ENCODE measurements around the gene FBXO41. TPM values are rescaled to one million over a fixed set of nuclear protein-coding genes. Genes with fewer than 3 reads are reported as not detected.

FBXO41 gene
- total and polyA plus RNA-seq, 9 of the 15 experiments (the other 6 are each of a cell fraction or from before 2014, with no cell fraction given), result 0.21 to 8.2 (median 3.5) TPM

DNA sequence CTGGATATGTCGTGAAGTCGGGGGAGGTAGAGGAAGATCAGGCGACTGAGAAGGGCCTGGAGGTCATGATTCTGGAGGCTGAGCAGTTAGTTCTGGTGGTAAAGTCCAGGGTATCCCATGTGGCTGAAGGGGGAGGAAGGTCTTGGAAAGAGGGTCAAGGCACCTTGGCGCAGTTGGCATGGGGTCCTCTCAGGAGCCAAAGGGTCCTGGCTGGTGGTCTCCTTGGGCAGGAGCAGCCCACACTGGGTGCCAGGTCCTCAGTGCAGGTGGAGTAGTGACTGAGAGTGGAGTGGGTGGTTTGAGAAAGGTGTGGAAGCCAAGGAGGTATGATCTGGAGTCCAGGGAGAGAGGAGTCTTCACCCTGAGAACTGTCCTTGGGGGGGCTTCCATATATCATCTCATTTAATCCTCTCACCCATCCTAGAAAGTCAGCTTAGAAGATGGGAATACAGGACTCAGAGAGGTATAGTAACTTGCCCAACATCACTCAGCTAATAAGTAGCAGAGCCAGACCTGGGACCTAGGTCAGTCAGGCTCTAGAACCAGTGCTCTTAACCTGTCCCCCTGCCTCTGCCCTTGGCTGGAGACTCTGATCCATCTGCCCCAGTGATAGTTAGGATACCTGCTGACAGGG lies 24.5 kb downstream of the FBXO41 start (continued):
- no peak for TF ChIP-seq ERF (CRISPR knock-in tag; IDR thresholded peaks at IDR 0.05)
- no peak for TF ChIP-seq PYGO2 (tag; IDR thresholded peaks at IDR 0.05)
- no peak for TF ChIP-seq DDX20 (tag; IDR thresholded peaks at IDR 0.05; ENCODE audit: low read depth)
- no peak for TF ChIP-seq THRAP3 (IDR thresholded peaks at IDR 0.05; ENCODE audit: borderline replicate concordance)
- TF ChIP-seq NFE2 (IDR thresholded peaks at IDR 0.05; ENCODE audit: low read depth), result no peak
- no peak for TF ChIP-seq ZKSCAN3 (CRISPR knock-in tag; IDR thresholded peaks at IDR 0.05)
- TF ChIP-seq, protein P1, sequence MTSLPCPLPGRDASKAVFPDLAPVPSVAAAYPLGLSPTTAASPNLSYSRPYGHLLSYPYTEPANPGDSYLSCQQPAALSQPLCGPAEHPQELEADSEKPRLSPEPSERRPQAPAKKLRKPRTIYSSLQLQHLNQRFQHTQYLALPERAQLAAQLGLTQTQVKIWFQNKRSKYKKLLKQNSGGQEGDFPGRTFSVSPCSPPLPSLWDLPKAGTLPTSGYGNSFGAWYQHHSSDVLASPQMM (CRISPR knock-in tag; IDR thresholded peaks at IDR 0.05), result no peak
- TF ChIP-seq, protein P2, sequence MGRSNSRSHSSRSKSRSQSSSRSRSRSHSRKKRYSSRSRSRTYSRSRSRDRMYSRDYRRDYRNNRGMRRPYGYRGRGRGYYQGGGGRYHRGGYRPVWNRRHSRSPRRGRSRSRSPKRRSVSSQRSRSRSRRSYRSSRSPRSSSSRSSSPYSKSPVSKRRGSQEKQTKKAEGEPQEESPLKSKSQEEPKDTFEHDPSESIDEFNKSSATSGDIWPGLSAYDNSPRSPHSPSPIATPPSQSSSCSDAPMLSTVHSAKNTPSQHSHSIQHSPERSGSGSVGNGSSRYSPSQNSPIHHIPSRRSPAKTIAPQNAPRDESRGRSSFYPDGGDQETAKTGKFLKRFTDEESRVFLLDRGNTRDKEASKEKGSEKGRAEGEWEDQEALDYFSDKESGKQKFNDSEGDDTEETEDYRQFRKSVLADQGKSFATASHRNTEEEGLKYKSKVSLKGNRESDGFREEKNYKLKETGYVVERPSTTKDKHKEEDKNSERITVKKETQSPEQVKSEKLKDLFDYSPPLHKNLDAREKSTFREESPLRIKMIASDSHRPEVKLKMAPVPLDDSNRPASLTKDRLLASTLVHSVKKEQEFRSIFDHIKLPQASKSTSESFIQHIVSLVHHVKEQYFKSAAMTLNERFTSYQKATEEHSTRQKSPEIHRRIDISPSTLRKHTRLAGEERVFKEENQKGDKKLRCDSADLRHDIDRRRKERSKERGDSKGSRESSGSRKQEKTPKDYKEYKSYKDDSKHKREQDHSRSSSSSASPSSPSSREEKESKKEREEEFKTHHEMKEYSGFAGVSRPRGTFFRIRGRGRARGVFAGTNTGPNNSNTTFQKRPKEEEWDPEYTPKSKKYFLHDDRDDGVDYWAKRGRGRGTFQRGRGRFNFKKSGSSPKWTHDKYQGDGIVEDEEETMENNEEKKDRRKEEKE (IDR thresholded peaks at IDR 0.05; ENCODE audit: borderline replicate concordance in 1 of 2, control insufficient read depth in 1 of 2, low read depth in 2 of 2, low read length in 1 of 2), result no peak
